Measurements from ENCODE around the gene PAN3.
"Not testable (repeated sequence)": the region's sequence is repeated elsewhere in the genome, so short reads cannot be mapped to it uniquely, and the experiment has no call there.

Gene PAN3

DNA sequence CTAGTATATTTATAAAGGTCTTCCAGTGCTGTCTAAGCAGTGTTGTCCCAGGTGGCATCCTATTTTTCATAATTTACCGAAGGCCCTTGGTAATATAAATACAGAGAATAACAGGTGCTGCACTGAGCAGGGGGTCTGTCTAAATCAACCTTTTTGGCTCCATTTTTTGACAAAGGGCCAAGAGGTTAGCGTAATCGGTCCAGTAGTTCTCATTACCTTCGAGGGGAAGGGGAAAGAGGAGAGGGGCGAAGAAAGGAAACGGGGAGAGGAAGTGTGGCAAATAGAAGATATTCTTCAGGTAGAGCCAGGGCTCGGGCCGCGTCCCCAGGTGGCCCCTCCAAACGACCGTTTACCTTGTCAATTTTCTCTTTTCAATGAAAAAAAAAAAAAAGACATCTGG, 749 bp upstream of the PAN3 start:
- Histone ChIP-seq H3K4me1 (ENCODE audit: control insufficient read depth in 1 of 2, insufficient read depth in 1 of 2, low read depth in 1 of 2, low read length in 1 of 2) (peaks cover 37 to 45% of the 10 kb centered on the region in 2 experiments), H3K9me3 (no peaks in the 10 kb centered on the region), H3K27ac (peak overlapping the region; percentile 98), H3K4me3 (ENCODE audit: low read depth in 1 of 2, low read length in 1 of 2) (peak overlapping the region; percentile 88 to 92), H3K27me3 (no peaks in the 10 kb centered on the region), H3K36me3 (no peaks in the 10 kb centered on the region)
- TF ChIP-seq, protein P1, sequence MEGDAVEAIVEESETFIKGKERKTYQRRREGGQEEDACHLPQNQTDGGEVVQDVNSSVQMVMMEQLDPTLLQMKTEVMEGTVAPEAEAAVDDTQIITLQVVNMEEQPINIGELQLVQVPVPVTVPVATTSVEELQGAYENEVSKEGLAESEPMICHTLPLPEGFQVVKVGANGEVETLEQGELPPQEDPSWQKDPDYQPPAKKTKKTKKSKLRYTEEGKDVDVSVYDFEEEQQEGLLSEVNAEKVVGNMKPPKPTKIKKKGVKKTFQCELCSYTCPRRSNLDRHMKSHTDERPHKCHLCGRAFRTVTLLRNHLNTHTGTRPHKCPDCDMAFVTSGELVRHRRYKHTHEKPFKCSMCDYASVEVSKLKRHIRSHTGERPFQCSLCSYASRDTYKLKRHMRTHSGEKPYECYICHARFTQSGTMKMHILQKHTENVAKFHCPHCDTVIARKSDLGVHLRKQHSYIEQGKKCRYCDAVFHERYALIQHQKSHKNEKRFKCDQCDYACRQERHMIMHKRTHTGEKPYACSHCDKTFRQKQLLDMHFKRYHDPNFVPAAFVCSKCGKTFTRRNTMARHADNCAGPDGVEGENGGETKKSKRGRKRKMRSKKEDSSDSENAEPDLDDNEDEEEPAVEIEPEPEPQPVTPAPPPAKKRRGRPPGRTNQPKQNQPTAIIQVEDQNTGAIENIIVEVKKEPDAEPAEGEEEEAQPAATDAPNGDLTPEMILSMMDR (IDR thresholded peaks at IDR 0.05), result no peak

DNA sequence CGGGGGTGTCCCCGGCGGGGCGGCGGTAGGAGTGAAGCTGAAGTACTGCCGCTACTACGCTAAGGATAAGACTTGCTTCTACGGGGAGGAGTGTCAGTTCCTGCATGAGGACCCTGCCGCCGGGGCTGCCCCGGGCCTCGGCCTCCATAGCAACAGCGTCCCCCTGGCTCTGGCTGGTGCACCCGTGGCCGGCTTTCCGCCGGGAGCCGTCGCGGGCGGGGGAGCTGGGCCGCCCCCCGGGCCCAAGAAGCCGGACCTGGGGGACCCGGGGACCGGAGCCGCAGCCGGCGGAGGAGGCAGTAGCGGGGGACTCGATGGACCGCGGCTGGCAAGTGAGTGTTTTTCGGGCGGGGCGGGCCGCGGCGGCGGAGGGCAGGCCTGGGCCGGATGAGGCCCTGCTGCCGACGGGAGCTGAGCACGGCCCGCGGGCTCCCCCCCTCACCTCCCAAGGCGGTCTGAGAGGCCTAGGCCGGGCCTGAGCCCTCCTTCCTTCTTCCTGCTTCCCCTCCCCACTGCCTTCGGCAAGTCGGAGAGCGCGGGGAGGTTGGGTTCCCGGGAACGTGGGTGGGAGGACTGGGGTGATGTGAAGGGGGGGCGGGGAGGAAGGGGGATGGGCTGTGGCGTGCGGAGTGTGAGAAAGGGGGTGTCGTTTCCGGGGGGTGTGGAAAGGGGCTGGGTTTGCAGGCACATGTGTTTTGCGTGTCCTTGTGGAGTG, 568 bp downstream of the PAN3 start:
- TF ChIP-seq, protein P1 (IDR thresholded peaks at IDR 0.05), result no peak
- peak overlapping the region; percentile 98 for H3K27ac ChIP-seq
- H3K4me1 ChIP-seq (ENCODE audit: control insufficient read depth in 1 of 2, insufficient read depth in 1 of 2, low read depth in 1 of 2, low read length in 1 of 2), result peaks cover 37 to 55% of the 10 kb centered on the region in 2 experiments
- H3K27me3 ChIP-seq, result no peaks in the 10 kb centered on the region
- peak overlapping the region; percentile 88 to 92 for H3K4me3 ChIP-seq (ENCODE audit: low read depth in 1 of 2, low read length in 1 of 2)
- H3K36me3 ChIP-seq, result no peaks in the 10 kb centered on the region
- H3K9me3 ChIP-seq, result no peaks in the 10 kb centered on the region

DNA sequence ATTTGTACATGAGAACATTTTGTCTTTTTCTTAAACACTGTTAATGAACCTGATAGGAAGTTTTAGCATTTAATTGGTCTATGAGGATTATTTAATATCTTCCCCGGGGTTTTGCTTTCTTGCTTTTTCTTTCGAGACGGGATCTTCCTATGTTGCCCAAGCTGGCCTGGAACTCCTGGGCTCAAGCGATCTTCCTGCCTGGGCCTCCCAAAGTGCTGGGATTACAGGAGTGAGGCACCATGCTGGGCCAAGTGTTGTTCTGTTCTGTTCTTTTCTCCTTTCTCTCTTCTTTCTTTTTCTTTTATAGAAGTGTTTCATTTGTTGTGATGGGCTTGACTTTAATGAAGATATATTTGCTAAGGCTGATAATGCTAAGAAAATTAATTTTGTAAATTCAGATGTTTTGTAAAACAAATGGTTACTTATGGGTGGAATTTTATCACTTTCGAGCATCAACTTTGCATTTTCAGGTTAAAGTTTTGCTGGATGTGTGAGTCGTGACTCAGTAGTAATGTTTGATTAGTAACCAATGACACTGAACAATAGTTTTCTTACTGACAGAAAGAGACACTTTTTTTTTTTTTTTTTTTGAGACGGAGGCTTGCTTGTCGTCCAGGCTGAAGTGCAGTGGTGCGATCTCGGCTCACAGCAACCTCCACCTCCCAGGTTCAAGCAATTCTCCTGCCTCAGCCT, 2.2 kb downstream of the PAN3 start:
- peaks cover 38 to 55% of the 10 kb centered on the region in 2 experiments for H3K4me1 ChIP-seq (ENCODE audit: control insufficient read depth in 1 of 2, insufficient read depth in 1 of 2, low read depth in 1 of 2, low read length in 1 of 2)
- H3K27me3 ChIP-seq, result no peaks in the 10 kb centered on the region
- TF ChIP-seq, protein P1 (IDR thresholded peaks at IDR 0.05), result no peak
- H3K27ac ChIP-seq, result peak overlapping the region; percentile 98
- no peaks in the 10 kb centered on the region for H3K9me3 ChIP-seq
- no peaks in the 10 kb centered on the region for H3K36me3 ChIP-seq
- peak overlapping the region; percentile 88 to 92 for H3K4me3 ChIP-seq (ENCODE audit: low read depth in 1 of 2, low read length in 1 of 2)

DNA sequence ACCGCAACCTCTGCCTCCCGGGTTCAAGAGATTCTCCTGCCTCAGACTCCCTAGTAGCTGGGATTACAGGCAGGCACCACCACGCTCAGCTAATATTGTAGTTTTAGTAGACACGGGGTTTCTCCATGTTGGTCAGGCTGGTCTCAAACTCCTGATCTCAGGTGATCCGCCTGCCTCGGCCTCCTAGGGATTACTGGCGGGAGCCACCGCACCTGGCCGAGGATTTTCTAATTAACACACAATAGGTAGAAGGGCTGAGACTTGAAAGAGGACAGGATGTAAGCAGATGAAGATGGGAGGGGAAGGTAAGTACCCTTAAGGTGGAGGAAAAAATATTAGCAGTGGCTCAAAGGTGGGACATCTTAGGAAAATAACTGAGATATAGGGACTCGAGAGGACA, 3.2 kb downstream of the PAN3 start:
- peaks cover 41 to 56% of the 10 kb centered on the region in 2 experiments for H3K4me1 ChIP-seq (ENCODE audit: control insufficient read depth in 1 of 2, insufficient read depth in 1 of 2, low read depth in 1 of 2, low read length in 1 of 2)

DNA sequence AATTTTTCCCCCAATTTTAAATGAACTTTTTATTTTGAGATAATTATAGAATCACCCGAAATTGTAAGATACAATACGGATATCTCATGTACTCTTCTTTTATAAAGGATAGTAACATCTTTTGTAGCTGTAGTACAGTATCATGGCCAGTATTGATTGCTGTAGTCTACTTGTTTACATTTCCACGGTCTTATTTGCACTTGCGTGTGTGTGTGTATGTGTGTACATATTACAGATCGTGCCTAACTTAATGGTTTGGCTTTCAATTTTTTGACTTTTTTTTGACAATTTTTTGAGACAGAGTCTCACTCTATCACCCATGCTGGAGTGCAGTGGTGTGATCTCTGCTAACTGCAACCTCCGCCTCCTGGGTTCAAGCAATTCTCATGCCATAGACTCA, 6.7 kb downstream of the PAN3 start:
- H3K27ac ChIP-seq, result no peak overlapping the region
- peaks cover 22 to 38% of the 10 kb centered on the region in 2 experiments for H3K4me1 ChIP-seq (ENCODE audit: control insufficient read depth in 1 of 2, insufficient read depth in 1 of 2, low read depth in 1 of 2, low read length in 1 of 2)
- H3K4me3 ChIP-seq (ENCODE audit: low read depth in 1 of 2, low read length in 1 of 2), result no peak overlapping the region
- H3K36me3 ChIP-seq, result peaks cover 5% of the 10 kb centered on the region
- no peaks in the 10 kb centered on the region for H3K27me3 ChIP-seq
- TF ChIP-seq, protein P1 (IDR thresholded peaks at IDR 0.05), result no peak
- no peaks in the 10 kb centered on the region for H3K9me3 ChIP-seq

More for the DNA sequence above, 3.2 kb downstream of the PAN3 start:
- not testable (repeated sequence) for H3K4me3 ChIP-seq (ENCODE audit: low read depth in 1 of 2, low read length in 1 of 2); H3K27ac ChIP-seq; H3K27me3 ChIP-seq; H3K36me3 ChIP-seq; H3K9me3 ChIP-seq

DNA sequence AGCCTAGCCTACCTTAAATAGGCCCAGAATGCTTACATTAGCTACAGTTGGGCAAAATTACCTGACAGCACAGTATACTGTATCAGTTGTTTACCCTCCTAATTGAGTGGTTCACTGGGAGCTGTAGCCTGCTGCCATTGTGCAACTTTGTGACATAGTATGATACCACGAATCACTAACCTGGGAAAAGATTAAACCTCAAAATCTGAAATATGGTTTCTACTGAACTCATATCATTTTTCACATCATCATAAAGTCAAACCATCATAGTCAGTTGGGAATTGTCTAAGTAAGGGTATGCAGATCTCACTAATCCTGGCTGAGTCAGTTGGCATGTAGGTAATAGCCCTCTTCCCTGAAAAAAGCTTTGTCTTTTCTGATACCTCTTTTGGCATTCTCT, 9.2 kb downstream of the PAN3 start:
- Histone ChIP-seq H3K36me3 (peaks cover 5% of the 10 kb centered on the region), H3K4me1 (ENCODE audit: control insufficient read depth in 1 of 2, insufficient read depth in 1 of 2, low read depth in 1 of 2, low read length in 1 of 2) (peaks cover 4 to 17% of the 10 kb centered on the region in 2 experiments), H3K9me3 (no peaks in the 10 kb centered on the region), H3K27ac (no peak overlapping the region), H3K27me3 (no peaks in the 10 kb centered on the region), H3K4me3 (ENCODE audit: low read depth in 1 of 2, low read length in 1 of 2) (no peak overlapping the region)
- TF ChIP-seq, protein P1 (IDR thresholded peaks at IDR 0.05), result no peak
